GM12874 (cell line): Measurements from ENCODE around the gene OLFML3.

Source experiments
- CTCF ChIP-seq: IDR thresholded peaks from 2 replicates; pipeline ENCODE4 v1.5.1; 2011; ENCODE audit warnings: low read depth, mild to moderate bottlenecking, control low read depth, low read length, moderate library complexity; ENCODE audit not compliant: insufficient read depth

Gene OLFML3

GRCh38 chr1:114024049-114024448 is 44.8 kb downstream of the OLFML3 start:
- TF ChIP-seq CTCF: no peak

- TF ChIP-seq CTCF: no peak
Observed at GRCh38 chr1:114025609-114026401, 46.5 kb downstream of the OLFML3 start.

GRCh38 chr1:114026797-114027196 is 47.5 kb downstream of the OLFML3 start:
- TF ChIP-seq CTCF: no peak
